ENCODE measurements around the gene ATXN10. TPM values are rescaled to one million over a fixed set of nuclear protein-coding genes. Genes with fewer than 3 reads are reported as not detected.

The ATXN10 gene
- polyA plus RNA-seq, 3 donors: 60.1 to 106 (median 92.4) TPM

DNA sequence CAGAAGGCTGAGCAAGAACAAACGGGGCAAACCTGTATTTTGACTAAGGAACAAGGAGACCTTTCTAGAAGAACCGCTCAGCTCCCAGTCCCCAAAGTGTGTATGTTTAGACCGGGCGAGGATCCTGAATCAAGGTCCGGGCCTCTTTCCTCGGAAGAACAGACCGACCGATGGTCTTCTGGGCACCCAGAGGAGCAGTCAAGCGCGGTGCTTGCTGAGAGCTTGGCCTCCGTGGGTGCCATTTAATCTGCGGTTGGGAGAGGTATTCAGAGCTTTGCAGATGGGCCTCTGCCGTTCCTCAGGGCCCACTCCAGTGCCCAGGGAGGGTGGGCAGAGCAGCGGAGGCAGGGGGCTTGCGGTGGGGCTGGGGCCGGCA, 26.5 kb upstream of the ATXN10 start:
- Histone ChIP-seq H4K20me1 (ENCODE audit: insufficient read depth, low read length) (no peaks in the 10 kb centered on the region), H3K4me1 (ENCODE audit: control insufficient read depth in 1 of 2, insufficient read depth in 2 of 2, low read length in 2 of 2) (peaks cover 6 to 12% of the 10 kb centered on the region in 2 donors), H3K36me3 (replicated peaks in 1 of 2; ENCODE audit: control insufficient read depth in 1 of 2, insufficient read depth in 2 of 2, low read length in 2 of 2) (no peaks in the 10 kb centered on the region), H3K9ac (ENCODE audit: insufficient read depth, low read length, poor library complexity, severe bottlenecking) (no peak overlapping the region), H3K27me3 (ENCODE audit: control insufficient read depth in 2 of 2, insufficient read depth in 2 of 2, low read length in 2 of 2) (peaks cover 4 to 48% of the 10 kb centered on the region in 2 donors), H2AFZ (ENCODE audit: insufficient read depth, low read depth, low read length, poor library complexity, severe bottlenecking) (peak overlapping the region; percentile 66), H3K4me3 (replicated peaks in 1 of 3; ENCODE audit: low read depth in 2 of 3, low read length in 3 of 3) (no peak overlapping the region), H3K27ac (ENCODE audit: low read depth in 1 of 2, low read length in 2 of 2) (no peak overlapping the region), H3K4me2 (replicated peaks; ENCODE audit: extremely low read depth, low read length, poor library complexity, severe bottlenecking) (peak overlapping the region; percentile 37), H3K9me3 (replicated peaks in 1 of 2; ENCODE audit: control insufficient read depth in 1 of 2, insufficient read depth in 1 of 2, low read length in 2 of 2) (peaks cover 0 to 2% of the 10 kb centered on the region in 2 donors), H3K79me2 (ENCODE audit: insufficient read depth, low read length) (no peaks in the 10 kb centered on the region)
- TF ChIP-seq, protein P1, sequence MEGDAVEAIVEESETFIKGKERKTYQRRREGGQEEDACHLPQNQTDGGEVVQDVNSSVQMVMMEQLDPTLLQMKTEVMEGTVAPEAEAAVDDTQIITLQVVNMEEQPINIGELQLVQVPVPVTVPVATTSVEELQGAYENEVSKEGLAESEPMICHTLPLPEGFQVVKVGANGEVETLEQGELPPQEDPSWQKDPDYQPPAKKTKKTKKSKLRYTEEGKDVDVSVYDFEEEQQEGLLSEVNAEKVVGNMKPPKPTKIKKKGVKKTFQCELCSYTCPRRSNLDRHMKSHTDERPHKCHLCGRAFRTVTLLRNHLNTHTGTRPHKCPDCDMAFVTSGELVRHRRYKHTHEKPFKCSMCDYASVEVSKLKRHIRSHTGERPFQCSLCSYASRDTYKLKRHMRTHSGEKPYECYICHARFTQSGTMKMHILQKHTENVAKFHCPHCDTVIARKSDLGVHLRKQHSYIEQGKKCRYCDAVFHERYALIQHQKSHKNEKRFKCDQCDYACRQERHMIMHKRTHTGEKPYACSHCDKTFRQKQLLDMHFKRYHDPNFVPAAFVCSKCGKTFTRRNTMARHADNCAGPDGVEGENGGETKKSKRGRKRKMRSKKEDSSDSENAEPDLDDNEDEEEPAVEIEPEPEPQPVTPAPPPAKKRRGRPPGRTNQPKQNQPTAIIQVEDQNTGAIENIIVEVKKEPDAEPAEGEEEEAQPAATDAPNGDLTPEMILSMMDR (IDR thresholded peaks at IDR 0.05): no peak
- Mint-ChIP-seq H3K27me3 (ENCODE audit: low read depth in 3 of 3) (peaks cover 48 to 76% (median 71%) of the 10 kb centered on the region in 3 donors), H3K27ac (peak overlapping the region in 1 of 7 donors; percentile 47), H3K4me1 (peaks cover 17% of the 10 kb centered on the region), H3K9me3 (peaks cover 0 to 3% (median 0%) of the 10 kb centered on the region in 7 donors), H3K4me3 (peak overlapping the region in 1 of 2 donors; percentile 80), H3K36me3 (no peaks in the 10 kb centered on the region)
- 38% methylated on average over 16 of the region's 16 CpGs for WGBS (ENCODE audit: insufficient coverage)
- DNase-seq: no peak
- intact Hi-C loops (cut with micrococcal nuclease): loop anchor here (5.0 to 10.0 kb wide), 2 partner anchors 68 to 470 kb away; no protein-coding TSS in a partner anchor

DNA sequence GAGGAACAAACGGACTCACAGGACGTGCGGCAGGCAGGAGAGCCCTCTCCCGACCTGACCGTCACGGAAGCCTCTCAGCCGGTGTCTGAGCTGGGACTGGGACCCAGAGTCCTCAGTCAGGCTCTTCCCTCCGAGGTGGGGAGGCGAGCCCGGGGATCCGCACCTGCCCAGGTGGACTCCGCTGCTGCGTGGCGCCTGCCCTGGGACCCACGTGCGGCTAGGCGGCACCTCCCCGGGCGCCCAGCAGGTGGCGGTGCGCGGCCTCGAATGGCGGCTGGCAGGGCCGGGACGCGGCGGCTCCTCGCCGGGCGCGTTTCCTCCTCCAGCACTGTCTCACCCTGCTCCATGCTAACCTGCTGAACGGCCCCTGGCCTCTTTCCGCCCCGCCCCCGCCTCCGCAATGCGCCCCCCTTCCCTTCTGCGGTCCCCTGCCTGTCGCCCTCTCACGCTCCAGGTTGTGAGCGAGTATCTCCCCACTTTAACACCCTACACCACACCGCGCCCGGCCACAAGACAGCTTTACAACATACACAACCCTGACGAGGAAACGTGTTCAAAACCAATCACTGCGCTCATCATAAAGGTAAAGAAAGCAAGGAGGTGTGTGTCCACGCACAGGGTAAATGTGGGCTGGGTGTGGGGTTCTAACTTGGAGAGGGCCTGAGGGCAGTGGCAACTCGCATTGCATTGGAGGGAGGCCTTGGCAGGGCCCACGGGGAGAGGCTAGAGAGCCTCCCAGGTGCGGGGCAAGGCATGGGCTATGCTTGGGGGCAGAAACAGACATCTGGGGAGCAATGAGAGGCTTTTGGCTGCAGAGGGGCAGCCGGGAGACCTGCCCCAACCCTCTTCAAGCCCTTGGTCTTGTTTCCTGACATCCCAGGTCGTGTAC, 25.9 kb upstream of the ATXN10 start:
- Histone ChIP-seq H3K9ac (ENCODE audit: insufficient read depth, low read length, poor library complexity, severe bottlenecking) (no peak overlapping the region), H3K9me3 (replicated peaks in 1 of 2; ENCODE audit: control insufficient read depth in 1 of 2, insufficient read depth in 1 of 2, low read length in 2 of 2) (peaks cover 0 to 2% of the 10 kb centered on the region in 2 donors), H3K79me2 (ENCODE audit: insufficient read depth, low read length) (no peaks in the 10 kb centered on the region), H2AFZ (ENCODE audit: insufficient read depth, low read depth, low read length, poor library complexity, severe bottlenecking) (peak overlapping the region; percentile 66), H3K4me2 (replicated peaks; ENCODE audit: extremely low read depth, low read length, poor library complexity, severe bottlenecking) (peak overlapping the region; percentile 37), H3K27me3 (ENCODE audit: control insufficient read depth in 2 of 2, insufficient read depth in 2 of 2, low read length in 2 of 2) (peaks cover 4 to 48% of the 10 kb centered on the region in 2 donors), H3K27ac (ENCODE audit: low read depth in 1 of 2, low read length in 2 of 2) (no peak overlapping the region), H4K20me1 (ENCODE audit: insufficient read depth, low read length) (no peaks in the 10 kb centered on the region), H3K4me3 (replicated peaks in 1 of 3; ENCODE audit: low read depth in 2 of 3, low read length in 3 of 3) (no peak overlapping the region), H3K36me3 (replicated peaks in 1 of 2; ENCODE audit: control insufficient read depth in 1 of 2, insufficient read depth in 2 of 2, low read length in 2 of 2) (no peaks in the 10 kb centered on the region), H3K4me1 (ENCODE audit: control insufficient read depth in 1 of 2, insufficient read depth in 2 of 2, low read length in 2 of 2) (peaks cover 5 to 8% of the 10 kb centered on the region in 2 donors)
- H3K27ac Mint-ChIP-seq: no peak overlapping the region
- peaks cover 13% of the 10 kb centered on the region for H3K4me1 Mint-ChIP-seq
- peaks cover 0 to 3% (median 0%) of the 10 kb centered on the region in 7 donors for H3K9me3 Mint-ChIP-seq
- intact Hi-C loops (cut with micrococcal nuclease): loop anchor here (2.0 to 10.0 kb wide), 3 partner anchors 68 to 471 kb away; no protein-coding TSS in a partner anchor
- 13% methylated on average over 50 of the region's 54 CpGs for WGBS (ENCODE audit: insufficient coverage)
- H3K27me3 Mint-ChIP-seq (ENCODE audit: low read depth in 3 of 3): peaks cover 46 to 72% (median 68%) of the 10 kb centered on the region in 3 donors
- H3K4me3 Mint-ChIP-seq: peak overlapping the region in 1 of 2 donors; percentile 80
- TF ChIP-seq, protein P1 (IDR thresholded peaks at IDR 0.05): peak; percentile 98
- peak; percentile 35 to 59 (median 59) for DNase-seq
- no peaks in the 10 kb centered on the region for H3K36me3 Mint-ChIP-seq

Data from CD14-positive monocyte (primary cell).